ENCODE measurements around the gene BRIP1. TPM values are rescaled to one million over a fixed set of nuclear protein-coding genes. Genes with fewer than 3 reads are reported as not detected.

BRIP1 gene
- total RNA-seq, 1 experiment from 2014 or later = 4.7 TPM

DNA sequence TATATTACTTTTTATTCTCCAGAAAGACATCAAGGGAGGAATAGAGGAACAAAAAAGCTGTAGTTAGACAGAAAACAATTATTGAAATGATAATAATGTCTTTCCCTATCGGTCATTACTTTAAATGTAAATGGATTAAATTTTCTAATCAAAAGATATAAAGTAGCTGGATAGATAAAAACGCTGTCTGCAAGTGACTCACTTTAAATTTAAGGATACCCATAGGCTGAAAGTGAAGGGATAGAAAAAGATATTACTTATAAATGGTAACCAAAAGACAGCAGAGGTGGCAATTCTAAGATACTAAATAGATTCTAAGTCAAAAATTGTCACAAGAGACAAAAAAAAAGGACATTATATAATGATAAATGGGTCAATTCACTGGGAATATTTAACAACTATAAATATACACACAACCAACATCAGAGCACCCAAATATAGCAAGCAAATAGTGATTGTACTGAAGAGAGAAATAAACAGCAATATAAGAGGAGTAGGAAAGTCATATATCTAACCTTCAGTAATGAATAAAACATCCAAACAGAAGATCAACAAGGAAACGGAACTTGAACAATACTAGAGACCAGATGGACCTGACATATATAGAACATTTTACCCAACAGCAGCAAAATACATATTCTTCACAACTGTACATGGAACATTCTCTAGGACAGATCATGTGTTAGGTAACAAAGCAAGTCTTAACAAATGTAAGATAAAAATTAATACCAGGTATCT, 116.9 kb downstream of the BRIP1 start:
- H3K27me3 Mint-ChIP-seq (ENCODE audit: insufficient read depth, unreplicated experiment) = no peaks in the 10 kb centered on the region
- no peaks in the 10 kb centered on the region for H3K4me1 Mint-ChIP-seq (ENCODE audit: insufficient read depth, unreplicated experiment)
- H3K9me3 Mint-ChIP-seq (ENCODE audit: unreplicated experiment) = peaks cover 13% of the 10 kb centered on the region
- no peak overlapping the region for H3K27ac Mint-ChIP-seq (ENCODE audit: low read depth, unreplicated experiment)
- ChIA-PET CTCF (no interaction called here), POLR2A (no interaction called here)
- H3K4me3 Mint-ChIP-seq (ENCODE audit: unreplicated experiment) = no peak overlapping the region
- no peak for DNase-seq (ENCODE audit: unreplicated experiment)
- peaks cover 16% of the 10 kb centered on the region for H3K36me3 Mint-ChIP-seq (ENCODE audit: insufficient read depth, unreplicated experiment)
- TF ChIP-seq, protein P1, sequence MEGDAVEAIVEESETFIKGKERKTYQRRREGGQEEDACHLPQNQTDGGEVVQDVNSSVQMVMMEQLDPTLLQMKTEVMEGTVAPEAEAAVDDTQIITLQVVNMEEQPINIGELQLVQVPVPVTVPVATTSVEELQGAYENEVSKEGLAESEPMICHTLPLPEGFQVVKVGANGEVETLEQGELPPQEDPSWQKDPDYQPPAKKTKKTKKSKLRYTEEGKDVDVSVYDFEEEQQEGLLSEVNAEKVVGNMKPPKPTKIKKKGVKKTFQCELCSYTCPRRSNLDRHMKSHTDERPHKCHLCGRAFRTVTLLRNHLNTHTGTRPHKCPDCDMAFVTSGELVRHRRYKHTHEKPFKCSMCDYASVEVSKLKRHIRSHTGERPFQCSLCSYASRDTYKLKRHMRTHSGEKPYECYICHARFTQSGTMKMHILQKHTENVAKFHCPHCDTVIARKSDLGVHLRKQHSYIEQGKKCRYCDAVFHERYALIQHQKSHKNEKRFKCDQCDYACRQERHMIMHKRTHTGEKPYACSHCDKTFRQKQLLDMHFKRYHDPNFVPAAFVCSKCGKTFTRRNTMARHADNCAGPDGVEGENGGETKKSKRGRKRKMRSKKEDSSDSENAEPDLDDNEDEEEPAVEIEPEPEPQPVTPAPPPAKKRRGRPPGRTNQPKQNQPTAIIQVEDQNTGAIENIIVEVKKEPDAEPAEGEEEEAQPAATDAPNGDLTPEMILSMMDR (IDR thresholded peaks at IDR 0.05; ENCODE audit: unreplicated experiment) = no peak
- BruUV-seq (replicated peaks) = no TSS peak
- intact Hi-C loops (cut with micrococcal nuclease) = no loop called here

DNA sequence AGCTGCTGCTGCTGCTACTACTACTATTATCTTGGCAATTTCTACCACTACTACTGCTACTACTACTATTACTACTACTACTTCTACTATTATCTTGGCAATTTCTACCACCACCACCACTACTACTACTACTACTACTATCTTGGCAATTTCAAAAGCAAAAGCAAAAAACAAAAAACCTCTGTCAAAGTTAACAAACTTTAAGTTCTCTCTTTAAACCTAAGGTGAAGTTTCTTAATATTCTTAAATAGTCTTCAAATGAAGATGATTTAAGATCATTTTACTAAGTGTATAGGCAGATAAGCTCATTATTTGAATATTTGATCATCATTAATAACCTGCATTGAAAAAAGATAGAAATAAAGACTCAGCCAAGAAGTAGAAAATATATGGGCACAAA, 118.5 kb downstream of the BRIP1 start:
- Mint-ChIP-seq H3K27me3 (ENCODE audit: insufficient read depth, unreplicated experiment) (no peaks in the 10 kb centered on the region), H3K4me1 (ENCODE audit: insufficient read depth, unreplicated experiment) (no peaks in the 10 kb centered on the region), H3K36me3 (ENCODE audit: insufficient read depth, unreplicated experiment) (peaks cover 21% of the 10 kb centered on the region), H3K9me3 (ENCODE audit: unreplicated experiment) (peaks cover 20% of the 10 kb centered on the region), H3K4me3 (ENCODE audit: unreplicated experiment) (no peak overlapping the region), H3K27ac (ENCODE audit: low read depth, unreplicated experiment) (no peak overlapping the region)
- DNase-seq (ENCODE audit: unreplicated experiment) = no peak
- TF ChIP-seq, protein P1 (IDR thresholded peaks at IDR 0.05; ENCODE audit: unreplicated experiment) = no peak
- intact Hi-C loops (cut with micrococcal nuclease) = no loop called here
- ChIA-PET CTCF (interaction anchor here (0.8 kb wide), 1 partner anchor 9 kb away, joined by 3 read pairs; no protein-coding TSS in a partner anchor), POLR2A (no interaction called here)
- BruUV-seq (replicated peaks) = no TSS peak

DNA sequence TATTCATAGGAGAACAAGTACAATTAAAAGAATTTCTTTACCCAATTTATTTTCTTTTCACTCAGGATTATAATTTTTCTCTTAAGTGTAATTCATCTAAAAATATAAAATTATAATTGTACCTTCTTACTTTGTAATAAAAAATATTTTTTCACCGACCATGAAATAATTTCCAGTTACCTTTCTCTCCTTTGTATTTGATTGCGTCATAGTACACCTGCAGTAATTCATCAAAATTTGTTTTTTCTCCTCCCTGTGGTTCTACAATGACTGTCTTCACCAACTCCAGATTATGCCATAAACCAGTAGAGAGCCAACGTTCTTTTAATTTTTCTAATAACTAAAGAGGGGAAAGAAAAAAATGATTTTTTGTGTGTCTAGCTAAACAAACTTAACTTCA, 119.1 kb downstream of the BRIP1 start:
- peaks cover 20% of the 10 kb centered on the region for H3K9me3 Mint-ChIP-seq (ENCODE audit: unreplicated experiment)
- H3K27me3 Mint-ChIP-seq (ENCODE audit: insufficient read depth, unreplicated experiment) = no peaks in the 10 kb centered on the region
- no peak for DNase-seq (ENCODE audit: unreplicated experiment)
- BruUV-seq (replicated peaks) = no TSS peak
- no peak overlapping the region for H3K27ac Mint-ChIP-seq (ENCODE audit: low read depth, unreplicated experiment)
- ChIA-PET POLR2A (no interaction called here), CTCF (interaction anchor here (0.8 kb wide), 1 partner anchor 9 kb away, joined by 3 read pairs; no protein-coding TSS in a partner anchor)
- no peaks in the 10 kb centered on the region for H3K4me1 Mint-ChIP-seq (ENCODE audit: insufficient read depth, unreplicated experiment)
- H3K4me3 Mint-ChIP-seq (ENCODE audit: unreplicated experiment) = no peak overlapping the region
- peaks cover 23% of the 10 kb centered on the region for H3K36me3 Mint-ChIP-seq (ENCODE audit: insufficient read depth, unreplicated experiment)
- intact Hi-C loops (cut with micrococcal nuclease) = no loop called here
- TF ChIP-seq, protein P1 (IDR thresholded peaks at IDR 0.05; ENCODE audit: unreplicated experiment) = no peak

DNA sequence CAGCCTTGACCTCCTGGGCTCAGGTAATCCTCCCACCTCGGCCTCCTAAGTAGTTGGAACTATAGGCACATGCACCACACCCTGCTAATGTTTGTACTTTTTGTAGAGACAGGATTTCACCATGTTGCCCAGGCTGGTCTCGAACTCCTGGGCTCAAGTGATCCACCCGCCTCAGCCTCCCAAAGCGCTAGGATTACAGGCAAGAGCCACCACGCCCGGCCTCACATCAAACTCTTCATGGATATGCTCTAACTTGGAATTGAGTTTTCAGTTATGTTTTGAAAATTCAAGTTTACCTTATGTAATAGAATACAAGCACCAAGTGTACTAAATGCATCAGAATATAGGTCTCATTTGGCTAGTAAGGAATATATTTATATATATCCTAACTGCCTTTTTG, 119.6 kb downstream of the BRIP1 start:
- Mint-ChIP-seq H3K27ac (ENCODE audit: low read depth, unreplicated experiment) (no peak overlapping the region), H3K27me3 (ENCODE audit: insufficient read depth, unreplicated experiment) (no peaks in the 10 kb centered on the region), H3K9me3 (ENCODE audit: unreplicated experiment) (peaks cover 20% of the 10 kb centered on the region), H3K4me1 (ENCODE audit: insufficient read depth, unreplicated experiment) (no peaks in the 10 kb centered on the region), H3K4me3 (ENCODE audit: unreplicated experiment) (no peak overlapping the region), H3K36me3 (ENCODE audit: insufficient read depth, unreplicated experiment) (peaks cover 23% of the 10 kb centered on the region)
- CTCF ChIA-PET = no interaction called here
- intact Hi-C loops (cut with micrococcal nuclease) = no loop called here
- POLR2A ChIA-PET = no interaction called here
- DNase-seq (ENCODE audit: unreplicated experiment) = no peak
- TF ChIP-seq, protein P1 (IDR thresholded peaks at IDR 0.05; ENCODE audit: unreplicated experiment) = no peak
- BruUV-seq (replicated peaks) = no TSS peak
